HG03521 (cell line): ENCODE data around the gene LDHAL6A.

Source experiments
- ATAC-seq: cut with Tn5 transposase; IDR thresholded peaks from one replicate; pipeline ENCODE4 v1.9.1; 2021; ENCODE audit warnings: mild to moderate bottlenecking, moderate library complexity; ENCODE audit not compliant: unreplicated experiment

Gene LDHAL6A

DNA sequence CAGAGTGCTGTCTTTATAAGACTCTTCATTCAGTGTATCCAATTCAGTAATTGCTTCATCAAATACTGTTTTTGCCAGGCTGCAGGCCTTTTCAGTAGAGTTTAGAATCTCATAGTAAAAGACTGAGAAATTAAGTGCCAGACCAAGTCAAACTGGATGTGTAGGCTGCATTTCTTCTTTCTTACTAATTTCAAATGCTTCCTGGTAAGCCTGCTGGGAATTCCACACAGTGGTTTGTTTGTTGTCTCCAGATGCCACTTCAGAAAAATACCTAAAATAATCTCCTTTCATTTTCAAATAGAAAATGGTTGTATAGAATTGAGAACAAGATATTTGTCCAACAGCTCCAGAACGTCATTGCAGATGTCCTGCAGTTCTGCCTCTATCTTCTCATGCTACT is 34.7 kb downstream of the LDHAL6A start:
- ATAC-seq = no peak

DNA sequence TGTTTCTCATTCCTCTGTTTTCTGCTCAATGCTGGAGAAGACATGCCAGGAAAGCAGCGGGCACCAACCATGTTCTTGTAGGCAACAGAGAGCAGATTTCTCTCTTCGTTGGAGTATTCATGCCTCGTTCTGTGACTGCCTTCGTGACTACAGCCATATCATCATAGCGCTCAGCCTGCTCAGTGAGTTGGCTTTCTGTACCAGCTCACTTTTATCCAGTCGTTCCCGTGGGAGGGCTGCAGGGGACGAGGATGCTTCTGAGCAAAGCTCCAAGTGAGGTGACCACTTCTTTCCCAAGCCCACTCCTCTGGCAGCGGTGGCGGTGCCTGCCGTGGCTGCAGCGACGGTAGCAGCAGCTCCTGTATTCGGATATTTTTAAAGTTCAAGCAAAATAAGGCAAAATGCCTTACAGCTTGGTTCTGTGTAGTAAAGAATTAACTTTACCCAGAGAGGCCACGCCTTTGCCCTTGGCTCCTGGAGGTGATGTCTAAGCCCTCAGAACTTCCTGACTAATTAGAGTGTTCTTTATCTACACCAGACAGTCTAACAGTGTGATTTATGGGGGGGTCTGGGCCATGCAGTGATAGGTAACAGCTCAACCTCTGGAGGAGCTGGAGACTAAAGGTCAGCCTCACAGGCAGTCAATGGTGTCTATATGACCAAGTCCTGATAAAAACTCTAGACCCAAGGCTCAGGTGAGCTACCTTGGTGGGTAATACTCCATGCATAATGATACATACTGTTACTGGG is 35.3 kb downstream of the LDHAL6A start:
- ATAC-seq = no peak

DNA sequence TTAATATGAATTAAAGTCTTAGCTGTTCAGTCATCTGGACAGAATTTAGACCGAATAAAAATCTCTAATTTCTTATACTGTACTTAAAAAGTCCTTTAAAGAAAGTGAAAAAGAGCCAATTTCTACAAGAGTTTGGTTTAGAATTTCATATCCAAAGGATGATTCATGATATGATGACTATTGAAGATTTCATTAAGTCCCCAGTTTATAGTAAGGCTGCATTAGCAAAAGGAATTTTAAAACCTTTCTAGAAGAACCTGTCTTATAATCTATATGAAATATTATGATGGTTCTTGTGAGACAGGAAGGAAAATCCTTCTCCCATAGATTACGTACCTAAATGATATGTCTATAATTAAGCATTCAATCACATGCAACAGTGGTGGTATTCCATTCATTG is 36.3 kb downstream of the LDHAL6A start:
- ATAC-seq = no peak

DNA sequence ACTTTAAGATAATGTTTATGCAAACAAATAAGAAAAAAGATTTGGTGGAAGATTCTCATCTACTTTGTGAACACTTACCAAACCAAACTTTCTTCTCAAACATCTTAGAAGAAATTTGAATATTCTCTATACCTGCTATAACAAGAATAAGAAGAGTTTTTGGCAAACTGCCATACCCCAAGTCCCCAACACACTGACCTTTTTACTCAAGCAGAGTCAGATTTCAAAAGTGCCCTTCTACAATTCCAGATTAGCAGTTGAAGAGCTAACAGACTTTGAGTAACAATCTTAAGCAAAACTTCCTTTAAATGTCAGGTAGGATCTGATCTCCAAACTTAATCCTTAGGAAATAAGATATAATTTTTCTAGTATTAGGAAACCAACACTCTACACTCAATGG is 37.2 kb downstream of the LDHAL6A start:
- no peak for ATAC-seq

DNA sequence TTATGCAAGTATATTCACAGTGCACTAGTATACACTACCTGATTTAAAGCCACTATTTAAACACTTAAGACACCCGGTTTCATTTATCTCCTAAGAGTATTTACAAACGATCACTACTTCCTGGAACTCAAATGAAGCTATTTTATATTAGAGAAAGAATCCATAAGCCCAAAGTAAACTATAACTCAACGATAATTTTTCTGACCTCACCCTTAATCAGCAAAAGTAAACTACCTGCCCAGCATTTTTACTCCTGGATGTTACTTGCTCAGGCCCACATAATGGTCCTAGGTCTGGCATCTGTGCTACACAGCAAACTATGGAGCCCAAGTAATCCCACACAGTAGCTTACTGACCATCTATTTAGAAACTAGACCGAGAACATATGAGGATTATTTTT is 37.7 kb downstream of the LDHAL6A start:
- no peak for ATAC-seq

DNA sequence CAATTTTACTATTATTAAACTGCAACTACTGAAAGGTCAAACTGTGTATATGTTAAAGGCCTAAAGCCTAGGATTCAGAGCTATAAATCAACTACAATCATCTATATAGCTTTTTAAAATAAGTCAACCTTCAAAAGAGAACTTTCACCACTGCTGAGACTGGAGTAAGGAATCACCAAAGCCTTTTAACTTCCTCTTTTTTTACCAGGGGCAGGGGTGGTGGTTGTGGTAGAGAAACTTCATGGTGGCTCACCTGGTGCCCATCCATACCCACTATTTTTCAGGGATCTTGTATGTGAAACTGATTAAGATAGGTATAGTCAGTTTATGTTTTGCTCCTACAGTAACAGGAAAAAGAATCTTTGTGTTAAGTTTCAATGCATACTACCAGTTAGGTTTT is 39.6 kb downstream of the LDHAL6A start:
- ATAC-seq = no peak

DNA sequence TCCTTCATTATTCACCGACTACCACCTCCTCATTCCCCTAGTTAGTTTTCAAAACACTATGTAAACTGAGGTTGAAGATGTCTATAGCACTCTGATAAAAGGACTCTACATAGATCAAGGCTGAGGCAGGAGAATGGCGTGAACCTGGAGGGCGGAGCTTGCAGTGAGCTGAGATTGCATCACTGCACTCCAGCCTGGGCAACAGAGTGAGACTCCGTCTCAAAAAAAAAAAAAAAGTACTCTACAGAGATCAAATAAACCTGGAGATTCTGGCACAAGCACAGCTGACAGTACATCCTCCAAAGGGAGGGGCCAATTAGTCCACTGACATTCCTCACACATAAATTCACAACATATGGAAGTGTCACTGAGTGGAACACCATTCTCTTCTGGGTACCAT is 40.0 kb downstream of the LDHAL6A start:
- no peak for ATAC-seq

DNA sequence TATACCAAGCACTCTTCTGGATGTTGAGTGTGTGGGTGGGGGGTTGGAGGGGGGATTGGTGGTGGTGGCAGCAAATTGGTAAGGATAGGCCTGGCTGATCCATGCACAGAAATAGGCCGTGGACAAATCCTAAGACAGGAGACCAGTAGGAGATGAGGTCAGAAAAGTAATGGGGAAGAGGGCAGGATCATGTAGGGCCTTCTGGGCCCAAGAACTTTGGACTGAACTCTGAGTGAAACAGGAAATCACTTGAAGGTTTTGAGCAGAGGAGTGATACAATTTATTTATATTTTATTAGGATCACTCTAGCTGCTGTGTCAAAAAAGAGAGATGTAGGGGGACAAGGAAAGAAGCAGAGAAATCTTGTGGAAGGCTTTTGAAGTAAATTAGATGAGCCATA is 42.4 kb downstream of the LDHAL6A start:
- ATAC-seq = no peak

DNA sequence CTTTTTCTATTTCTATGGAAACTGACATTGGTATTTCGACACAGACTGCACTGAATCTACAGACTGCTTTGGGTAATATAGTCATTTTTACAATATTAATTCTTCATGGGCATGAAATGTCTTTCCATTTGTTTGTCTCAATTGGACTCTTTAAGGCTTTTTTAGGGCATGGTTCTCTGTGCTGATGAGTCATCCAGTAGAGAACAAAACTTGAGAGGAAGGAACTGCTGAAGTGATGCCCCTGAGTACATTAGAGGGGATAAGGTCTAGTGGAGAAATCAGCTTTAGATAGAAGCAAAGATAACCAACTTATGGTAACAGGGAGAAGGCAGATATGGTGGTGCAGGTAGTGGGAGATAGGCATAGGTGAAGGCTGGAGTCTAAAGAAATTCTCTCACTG is 46.0 kb downstream of the LDHAL6A start:
- no peak for ATAC-seq

DNA sequence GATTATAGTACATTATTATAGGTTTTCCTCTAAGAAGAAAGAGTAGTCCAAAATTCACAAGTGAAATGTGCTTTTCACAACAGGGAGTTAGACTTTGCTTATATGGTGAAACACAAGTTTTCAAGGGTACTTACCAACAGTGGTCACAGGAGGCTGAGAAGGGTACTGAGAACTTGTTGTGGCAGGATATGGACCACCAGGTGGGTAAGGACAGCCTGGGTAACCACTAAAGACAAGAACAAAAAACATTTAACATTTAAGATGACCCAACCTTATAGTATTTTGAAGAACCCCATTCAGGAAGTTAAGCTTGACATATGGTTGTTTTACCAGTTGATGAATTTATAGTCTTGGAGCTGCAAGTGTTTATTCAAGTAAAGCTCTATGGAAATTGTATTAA is 46.7 kb downstream of the LDHAL6A start:
- ATAC-seq = no peak

DNA sequence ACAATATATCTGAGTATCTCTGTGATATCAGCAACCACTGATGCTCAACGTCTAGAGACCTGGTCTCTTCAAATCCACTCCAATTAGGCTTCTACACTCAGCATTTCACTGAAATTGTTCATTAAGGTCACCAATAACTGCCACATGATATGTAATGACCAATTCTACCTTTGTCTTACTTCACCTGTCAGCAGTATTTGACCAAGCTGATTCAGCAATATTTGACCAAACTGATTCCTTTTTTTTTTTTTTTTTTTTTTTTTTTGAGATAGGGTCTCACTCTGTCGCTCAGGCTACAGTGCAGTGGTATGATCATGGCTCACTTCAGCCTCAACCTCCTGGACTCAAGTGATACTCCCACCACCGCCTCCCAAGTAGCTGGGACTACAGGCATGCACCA is 65.5 kb downstream of the LDHAL6A start:
- no peak for ATAC-seq

DNA sequence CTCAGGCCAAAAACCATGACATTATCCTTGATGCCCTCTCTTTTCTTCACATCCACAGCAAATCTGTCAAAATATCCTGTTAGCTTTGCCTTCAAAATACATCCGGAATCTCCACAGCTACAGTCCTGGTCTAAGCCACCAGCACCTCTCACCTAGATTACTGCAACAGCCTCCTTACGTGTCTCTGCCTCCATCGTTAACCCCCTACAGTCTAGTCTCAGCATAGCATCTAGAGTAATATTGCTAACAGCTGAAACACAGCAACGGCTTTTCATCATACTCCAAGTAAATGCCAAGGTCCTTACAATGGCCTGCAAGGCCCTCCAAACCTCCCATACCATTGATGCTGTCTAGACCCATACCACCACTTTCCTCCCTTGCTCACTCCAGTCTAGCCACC is 66.7 kb downstream of the LDHAL6A start:
- ATAC-seq = no peak

DNA sequence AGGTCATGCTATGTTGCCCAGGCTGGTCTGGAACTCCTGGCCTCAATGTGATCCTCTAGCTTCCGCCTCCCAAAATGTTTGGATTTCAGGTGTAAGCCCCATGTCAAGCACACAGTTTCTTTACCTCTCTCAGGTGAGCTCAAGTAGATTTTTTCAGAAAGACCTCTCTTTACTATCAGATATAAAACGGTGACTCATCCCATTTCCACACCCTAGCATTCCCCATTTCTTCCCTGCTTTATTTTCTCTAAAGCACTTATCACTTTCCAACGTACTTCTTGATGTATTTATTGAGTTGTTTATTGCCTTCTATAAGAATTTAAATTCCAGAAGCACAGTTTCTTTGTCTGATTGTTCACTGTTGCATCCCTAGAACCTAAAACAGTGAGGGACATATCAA is 67.4 kb downstream of the LDHAL6A start:
- ATAC-seq = no peak

DNA sequence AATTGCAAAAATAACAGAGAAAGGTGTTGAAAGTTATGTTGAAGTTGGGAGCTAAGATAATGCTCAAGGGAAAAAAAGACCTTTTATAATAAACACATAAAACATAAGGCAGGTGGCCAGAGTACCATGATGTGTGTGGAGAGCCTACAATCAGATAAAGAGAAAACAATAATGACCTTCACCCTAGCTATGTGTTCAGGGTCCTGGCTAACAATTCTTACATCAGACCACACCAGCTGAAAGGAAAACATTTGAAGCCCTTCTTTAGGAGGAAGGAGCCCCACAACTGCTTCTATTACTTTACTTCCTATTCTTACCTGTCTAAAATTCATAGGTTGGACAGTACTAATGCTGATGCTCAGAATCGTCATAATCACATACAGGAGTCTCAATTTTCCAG is 68.6 kb downstream of the LDHAL6A start:
- no peak for ATAC-seq

DNA sequence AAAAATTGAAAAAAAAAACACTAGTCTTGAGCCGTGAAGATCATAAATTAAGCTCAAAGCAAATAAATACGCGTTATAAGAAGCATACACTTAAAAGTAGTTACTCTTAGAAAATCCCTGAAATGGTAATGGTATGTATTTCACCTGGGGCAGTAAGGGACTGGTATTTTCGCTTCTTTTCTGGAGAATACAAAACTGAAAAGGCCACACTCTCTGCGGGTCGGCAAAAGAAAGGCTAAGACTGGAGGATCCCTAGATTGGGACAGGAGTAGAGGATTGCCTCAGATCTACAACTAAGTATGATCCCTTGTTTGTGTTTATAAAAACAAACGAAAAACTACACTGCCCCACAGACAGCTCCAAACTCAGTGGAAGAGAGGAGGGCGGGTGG is 70.5 kb downstream of the LDHAL6A start:
- ATAC-seq = no peak

DNA sequence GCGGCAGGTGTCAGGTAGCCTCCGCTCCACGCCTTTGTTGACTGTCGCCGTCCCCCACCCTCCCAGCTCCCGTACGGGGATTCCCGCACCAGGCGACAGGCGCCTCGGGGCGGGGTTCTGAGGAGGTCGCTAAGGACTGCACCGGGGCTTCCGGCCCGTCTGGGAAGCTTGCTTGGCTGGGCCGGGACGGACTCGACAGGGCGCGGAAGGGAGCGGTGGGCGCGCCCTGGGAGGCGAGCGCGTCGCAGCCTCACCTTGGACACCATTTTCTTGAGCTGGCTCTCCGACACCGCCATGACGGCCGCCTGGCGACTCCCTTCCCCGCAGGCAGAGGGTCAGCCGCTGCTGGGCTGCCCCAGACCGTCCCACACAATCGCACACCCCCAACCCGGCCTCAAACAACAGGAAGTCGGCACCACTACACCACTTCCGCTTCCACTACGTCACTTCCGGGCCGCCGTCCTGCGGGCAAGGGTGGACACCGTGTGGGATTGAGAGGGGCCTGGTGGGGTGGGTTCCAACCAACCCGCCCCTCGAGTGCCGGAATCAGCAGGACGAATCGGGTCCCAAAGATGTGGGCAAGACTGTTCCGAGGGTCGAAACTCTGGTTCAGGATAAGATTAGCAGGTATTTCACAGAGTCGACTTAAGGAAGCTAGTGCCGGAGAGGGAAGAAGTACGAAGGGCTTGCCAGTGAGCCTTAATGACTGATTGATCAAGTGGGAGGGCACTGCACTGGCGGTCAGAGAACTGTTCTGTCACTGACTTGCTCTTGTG is 71.1 kb downstream of the LDHAL6A start, which contains the start of gene TSG101:
Gene TSG101, minus strand, starts transcription at position 422 of the 776 bp plus-strand sequence. Its CDS starts 126 bp downstream, at position 296.
- peak; percentile 91 for ATAC-seq

DNA sequence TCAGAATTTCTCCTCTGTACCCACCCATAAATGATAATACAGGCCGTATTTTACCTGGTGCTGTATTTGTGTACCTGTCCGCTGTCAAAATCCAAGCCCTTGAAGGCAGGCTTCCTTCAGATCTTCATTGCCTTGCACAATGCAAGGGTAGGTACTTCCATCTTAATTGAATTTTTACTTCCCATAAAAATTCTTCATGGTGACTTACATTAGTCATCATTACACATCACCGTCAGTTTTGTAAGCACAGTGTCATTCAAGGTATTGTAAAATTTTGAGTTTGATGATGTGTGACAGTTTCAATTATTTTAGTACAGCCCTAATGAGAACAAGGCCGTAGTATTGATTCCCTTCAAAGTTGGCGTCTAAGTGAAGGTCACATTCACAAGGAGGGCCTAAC is 71.9 kb downstream of the LDHAL6A start:
- ATAC-seq = no peak
